ENCODE data around the gene RYR2. TPM values are rescaled to one million over a fixed set of nuclear protein-coding genes. Genes with fewer than 3 reads are reported as not detected.

RYR2 gene
- total and polyA plus RNA-seq, 2 of the 8 experiments (the other 6 are each of a cell fraction or from before 2014, with no cell fraction given): 1.3 to 4.4 TPM

DNA sequence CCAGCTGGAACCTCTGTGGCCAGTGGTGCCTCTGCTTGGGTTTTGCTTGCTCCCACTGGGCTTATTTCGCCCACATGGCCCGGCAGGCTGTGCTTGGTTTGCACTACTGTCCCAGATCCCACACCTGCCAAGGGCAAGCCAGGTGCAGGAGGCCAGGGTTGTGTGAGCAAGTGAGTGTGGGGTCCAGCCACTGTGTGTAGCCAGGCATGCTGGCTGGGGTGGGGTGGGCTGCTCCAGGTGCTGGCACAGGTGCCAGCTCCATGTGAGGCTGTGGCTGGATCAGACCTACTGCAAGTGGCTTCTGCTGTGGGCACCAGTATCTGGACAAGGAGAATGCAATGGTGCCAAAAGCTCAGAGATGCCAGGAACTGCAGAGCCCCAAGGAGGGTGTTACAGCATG lies 28.5 kb downstream of the RYR2 start:
- no peak overlapping the region for H2AFZ ChIP-seq (ENCODE audit: low read length)
- no peak for DNase-seq (ENCODE audit: low read depth in 1 of 2, low spot score in 2 of 2)
- H3K27ac ChIP-seq (ENCODE audit: low read depth, low read length): no peak overlapping the region
- POLR2A ChIA-PET (ENCODE audit: partially characterized antibody): no interaction called here
- 89% methylated on average over 2 of the region's 2 CpGs; no CpG with 5 or more reads in 1 of the 2 experiments for WGBS, 2 experiments (ENCODE audit: extremely low coverage in 1 of 2, insufficient coverage in 1 of 2, insufficient read length in 1 of 2, insufficient replicate concordance in 2 of 2, low coverage in 1 of 2, low lambda C conversion rate in 2 of 2, missing lambda C conversion rate in 1 of 2)
- peaks cover 0 to 14% of the 10 kb centered on the region in 2 experiments; a peak in 3 of 4 replicates for H3K79me2 ChIP-seq (ENCODE audit: control insufficient read depth in 1 of 2, insufficient read depth in 2 of 2, low read length in 2 of 2)
- H3K9me3 ChIP-seq (ENCODE audit: insufficient read depth in 2 of 2, low read depth in 1 of 2, low read length in 1 of 2): no peaks in the 10 kb centered on the region
- H2BK12ac ChIP-seq (ENCODE audit: low read depth, low read length): no peak overlapping the region
- H3K23ac ChIP-seq (ENCODE audit: insufficient read length): no peak overlapping the region
- FAIRE-seq: no peak
- H3K23me2 ChIP-seq (ENCODE audit: low read depth, low read length): no peaks in the 10 kb centered on the region
- H3K4me3 ChIP-seq (ENCODE audit: extremely low read depth in 1 of 4, insufficient read depth in 2 of 4, low read depth in 3 of 4, low read length in 4 of 4): no peak overlapping the region
- no peak overlapping the region for H2BK15ac ChIP-seq (ENCODE audit: low read length)
- no peak overlapping the region for H3K14ac ChIP-seq (ENCODE audit: insufficient read length)
- no peak overlapping the region for H4K5ac ChIP-seq (ENCODE audit: insufficient read length, low read depth, low read length)
- H3K27me3 ChIP-seq (replicated peaks in 1 of 4; ENCODE audit: control insufficient read depth in 3 of 4, extremely low read depth in 1 of 4, insufficient read depth in 3 of 4, low read length in 3 of 4): no peaks in the 10 kb centered on the region
- H3K56ac ChIP-seq (replicated peaks; ENCODE audit: insufficient read length, low read depth, low read length): no peak overlapping the region
- peaks cover 2% of the 10 kb centered on the region; the same call in 1 of the 2 replicates for H3K79me1 ChIP-seq (ENCODE audit: low read depth, low read length)
- H3K4me2 ChIP-seq (ENCODE audit: insufficient read depth in 1 of 2, low read depth in 2 of 2, low read length in 2 of 2): no peak overlapping the region
- CTCF ChIA-PET (ENCODE audit: partially characterized antibody): interaction anchor here (0.7 to 1.1 kb wide), 2 partner anchors 21 to 25 kb away, joined by 3 read pairs; no protein-coding TSS in a partner anchor
- H3K4me1 ChIP-seq (replicated peaks in 1 of 4; ENCODE audit: control insufficient read depth in 3 of 4, insufficient read depth in 4 of 4, low read length in 3 of 4): peaks cover 0 to 3% (median 2%) of the 10 kb centered on the region in 4 experiments; a peak in 2 of 7 replicates
- H3K9ac ChIP-seq (replicated peaks in 1 of 4; ENCODE audit: extremely low read depth in 1 of 4, low read depth in 3 of 4, low read length in 3 of 4): no peak overlapping the region
- peak overlapping the region; percentile 55 for H4K91ac ChIP-seq (replicated peaks; ENCODE audit: insufficient read length, low read length)
- H4K8ac ChIP-seq (ENCODE audit: extremely low read depth, insufficient read depth, low read length): no peak overlapping the region
- H2BK120ac ChIP-seq (replicated peaks; ENCODE audit: low read depth, low read length): no peak overlapping the region
- H2AK5ac ChIP-seq (ENCODE audit: low read depth, low read length): 0 out of 2 replicates have a peak overlapping the region, but pooled peaks have one; percentile 5
- TF ChIP-seq RFX5 (IDR thresholded peaks at IDR 0.05; ENCODE audit: borderline replicate concordance, low read depth, low read length) (no peak), EZH2 (IDR thresholded peaks at IDR 0.05; ENCODE audit: low read depth, low read length, severe bottlenecking) (no peak), POLR2AphosphoS5 (IDR thresholded peaks at IDR 0.05; ENCODE audit: low read depth, low read length) (no peak), JUND (IDR thresholded peaks at IDR 0.05; ENCODE audit: low read length) (no peak), TBP (IDR thresholded peaks at IDR 0.05; ENCODE audit: low read depth, low read length) (no peak), POU5F1 (IDR thresholded peaks at IDR 0.05; ENCODE audit: low read depth, low read length) (no peak), CHD2 (IDR thresholded peaks at IDR 0.05; ENCODE audit: low read length) (no peak)
- TF ChIP-seq, protein P1, sequence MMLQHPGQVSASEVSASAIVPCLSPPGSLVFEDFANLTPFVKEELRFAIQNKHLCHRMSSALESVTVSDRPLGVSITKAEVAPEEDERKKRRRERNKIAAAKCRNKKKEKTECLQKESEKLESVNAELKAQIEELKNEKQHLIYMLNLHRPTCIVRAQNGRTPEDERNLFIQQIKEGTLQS (IDR thresholded peaks at IDR 0.05; ENCODE audit: insufficient read depth, low read depth, low read length): no peak
- H4K20me1 ChIP-seq (replicated peaks in 1 of 2; ENCODE audit: control insufficient read depth in 1 of 2, insufficient read depth in 2 of 2, low read length in 2 of 2): no peaks in the 10 kb centered on the region
- H2BK20ac ChIP-seq (ENCODE audit: low read length): no peak overlapping the region
- no peak overlapping the region for H3K4ac ChIP-seq (replicated peaks; ENCODE audit: insufficient read length, low read depth, low read length)
- no peak overlapping the region for H3K18ac ChIP-seq (ENCODE audit: extremely low read depth, low read length)
- H3K36me3 ChIP-seq (ENCODE audit: control insufficient read depth in 2 of 4, insufficient read depth in 4 of 4, low read length in 3 of 4): no peaks in the 10 kb centered on the region
- 0 out of 2 replicates have a peak overlapping the region, but pooled peaks have one; percentile 44 for H2BK5ac ChIP-seq (ENCODE audit: low read depth, low read length)
